ENCODE measurements around the gene NFYA.

NFYA gene

DNA sequence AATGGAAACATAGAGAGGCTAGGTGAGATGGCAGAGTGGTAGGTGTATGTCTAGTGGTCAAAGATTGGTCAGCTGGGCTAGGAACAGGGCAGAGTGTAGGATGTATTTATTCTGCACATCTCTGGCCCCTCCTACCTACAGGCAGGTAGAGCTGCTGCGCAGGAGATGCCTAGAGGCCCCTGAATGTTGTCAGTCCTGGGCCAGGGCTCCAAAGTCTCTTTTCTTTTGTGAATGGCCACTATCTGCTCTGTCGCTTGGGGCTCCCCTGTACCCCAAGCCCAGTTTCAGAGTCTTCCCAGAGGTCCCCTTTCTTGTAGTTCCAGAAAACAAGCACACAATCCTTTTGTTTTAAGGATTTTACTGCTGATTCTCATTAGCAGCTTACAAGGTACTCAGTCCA, 25.5 kb upstream of the NFYA start:
- DNase-seq = no peak

DNA sequence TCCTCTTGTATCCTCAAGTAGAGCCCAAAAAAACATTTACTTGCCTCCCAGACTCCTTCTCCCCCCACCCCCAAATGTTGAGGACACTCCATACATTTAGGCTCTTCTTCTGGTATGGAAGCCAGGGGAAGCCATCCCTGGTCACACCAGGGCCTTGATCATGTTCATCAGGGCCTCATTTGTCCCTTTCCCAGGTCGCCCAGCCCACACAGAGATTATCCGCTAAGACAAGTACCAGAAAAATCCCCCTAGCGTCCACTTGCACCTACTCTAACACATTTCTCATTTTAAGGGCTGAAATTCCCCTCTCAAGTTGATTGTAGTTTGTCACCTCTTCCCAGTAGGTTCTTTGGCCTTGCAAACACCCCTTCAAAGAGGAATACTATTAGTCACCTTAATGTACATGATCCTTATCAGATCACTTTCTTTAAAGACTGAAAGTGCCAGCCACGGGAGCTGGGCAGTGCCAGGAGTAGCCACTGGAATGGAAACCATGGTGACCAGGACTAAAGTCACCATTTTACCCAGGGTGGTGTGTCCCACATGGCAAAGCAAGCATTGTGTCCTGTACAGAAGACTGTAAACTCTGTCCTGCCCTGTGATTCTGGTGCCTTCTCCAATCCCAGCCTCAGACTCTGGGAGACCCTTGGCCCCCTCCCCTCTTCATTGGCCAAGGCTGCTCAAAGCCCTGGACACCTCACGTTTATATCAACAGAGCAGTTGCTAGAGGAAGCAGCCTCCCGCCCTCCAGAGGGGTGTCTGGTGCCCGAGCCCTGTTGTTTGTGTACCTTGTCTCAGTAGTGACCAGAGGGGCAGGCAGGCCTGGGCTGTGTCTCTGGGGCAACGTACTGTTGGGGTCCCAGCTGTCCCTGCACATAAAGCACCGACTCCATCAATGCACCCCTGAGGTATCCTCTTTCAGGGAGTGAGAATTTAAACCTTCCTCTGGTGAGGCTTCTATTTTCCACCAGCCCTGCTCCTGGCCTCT, 24.7 kb upstream of the NFYA start:
- DNase-seq = no peak

DNA sequence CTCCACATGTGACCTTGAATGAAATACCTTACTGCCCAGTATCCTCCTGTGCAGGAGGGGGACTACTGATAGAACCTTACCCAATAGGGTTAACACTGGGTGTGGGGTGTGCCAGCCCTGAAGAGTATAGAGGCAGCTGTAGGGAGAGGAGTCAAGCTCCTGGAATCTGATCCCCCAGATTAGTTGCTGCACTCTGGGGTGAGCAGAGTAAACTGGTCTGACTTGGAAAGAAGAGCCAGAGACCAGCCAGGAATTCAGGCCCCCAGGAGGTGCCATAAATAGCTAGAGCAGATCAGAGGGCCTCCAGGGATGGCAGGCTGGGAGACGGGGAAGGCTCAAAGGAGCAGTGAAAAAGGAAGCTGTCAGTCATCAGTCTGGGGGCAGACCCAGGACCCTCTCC, 23.3 kb upstream of the NFYA start:
- no peak for DNase-seq

DNA sequence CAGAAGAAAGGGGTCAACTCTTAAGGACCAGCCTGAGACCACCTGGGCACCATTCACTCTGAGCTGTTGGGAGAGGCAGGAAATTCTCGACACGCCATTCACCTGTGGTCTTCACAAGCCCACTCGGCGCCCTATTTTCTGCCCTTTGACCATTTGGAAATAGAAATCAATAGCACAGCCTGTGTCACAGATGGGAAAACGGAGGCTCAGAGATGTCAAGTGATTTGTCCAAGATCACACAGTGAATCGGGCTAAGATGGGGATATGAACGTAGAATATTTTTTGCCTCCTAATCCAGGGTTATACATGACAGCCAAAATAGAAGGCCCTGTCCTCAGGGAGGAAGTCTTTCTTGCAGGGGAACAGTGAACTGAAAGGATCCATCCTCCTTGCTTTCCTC, 22.8 kb upstream of the NFYA start:
- DNase-seq = no peak

DNA sequence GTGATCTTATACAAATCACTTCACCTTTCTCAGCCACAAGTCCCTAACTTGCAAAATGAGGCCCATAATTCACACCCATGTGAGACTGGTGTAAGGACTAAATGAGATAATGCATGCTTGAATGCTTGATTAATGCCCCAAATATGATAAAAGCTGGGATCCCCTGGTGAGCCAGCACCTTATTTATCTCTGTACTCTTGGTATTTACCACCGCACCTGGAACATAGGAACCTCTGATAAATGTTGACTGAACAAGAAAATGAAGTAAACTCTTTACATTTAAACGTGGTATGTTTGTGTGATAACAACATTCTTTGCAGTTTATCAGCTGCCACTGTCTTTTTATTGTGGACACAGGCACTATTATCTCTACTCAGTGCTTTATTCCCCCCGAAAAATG, 22.2 kb upstream of the NFYA start:
- no peak for DNase-seq

DNA sequence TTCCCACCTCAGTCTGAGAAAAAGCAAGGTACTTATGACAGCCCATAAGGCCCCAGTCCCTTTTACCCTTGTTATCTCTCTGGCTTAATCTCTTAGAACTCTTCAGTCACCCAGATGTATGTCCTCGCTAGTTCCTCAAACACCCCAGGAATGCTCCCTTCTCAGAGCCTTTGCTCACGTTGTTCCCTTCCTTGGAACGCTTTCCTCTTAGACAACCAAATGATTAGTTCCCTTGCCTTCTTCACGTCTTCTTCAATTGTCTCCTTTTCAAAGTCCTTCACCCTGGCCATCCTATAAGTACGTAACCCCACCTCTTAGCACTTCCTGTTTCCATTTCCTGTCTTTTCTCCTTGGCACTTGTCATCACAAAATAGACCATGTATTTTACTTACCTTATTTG, 20.9 kb upstream of the NFYA start:
- DNase-seq = peak; percentile 14

DNA sequence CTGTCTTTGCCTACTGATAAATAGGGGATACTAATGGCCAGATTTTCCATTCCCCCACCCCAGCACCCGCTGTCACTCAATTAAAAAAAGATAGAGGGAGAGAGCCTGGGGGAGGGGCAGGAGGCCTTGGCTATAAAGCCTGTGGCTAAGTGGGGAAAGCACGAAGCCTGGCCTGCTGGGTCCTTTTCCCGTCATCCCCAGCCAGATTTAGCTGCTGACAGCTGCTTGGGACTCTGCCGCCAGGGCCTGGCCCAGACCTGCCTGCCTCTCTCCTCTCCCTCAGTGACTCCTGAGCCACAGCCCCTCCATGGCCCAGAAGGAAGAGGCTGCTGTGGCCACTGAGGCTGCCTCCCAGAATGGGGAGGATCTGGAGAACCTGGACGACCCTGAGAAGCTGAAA, 19.7 kb upstream of the NFYA start, which contains the start of gene APOBEC2:
TSS of gene APOBEC2 (plus strand) at position 162 of the 400 bp plus-strand sequence. CDS start at position 308, 146 bp downstream.
- DNase-seq = no peak

DNA sequence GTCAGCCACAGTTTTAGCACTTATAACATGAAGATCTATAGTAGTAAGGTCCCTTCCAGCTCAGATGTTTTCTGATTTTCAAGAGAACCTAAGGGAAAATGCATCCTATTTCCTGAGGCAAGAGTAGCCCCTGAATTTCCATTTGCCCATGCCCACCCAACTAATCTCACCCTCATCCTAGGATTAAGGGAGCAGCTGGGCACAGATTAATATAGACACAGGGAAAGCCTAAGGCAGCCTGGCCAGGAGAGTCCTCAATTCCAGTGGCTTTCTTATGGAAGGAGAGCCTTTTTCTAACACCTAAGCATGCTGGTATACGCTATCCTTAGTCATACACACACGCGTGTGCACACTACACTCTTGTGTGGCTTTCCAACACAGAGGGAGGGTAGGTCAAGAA, 18.3 kb upstream of the NFYA start:
- no peak for DNase-seq

DNA sequence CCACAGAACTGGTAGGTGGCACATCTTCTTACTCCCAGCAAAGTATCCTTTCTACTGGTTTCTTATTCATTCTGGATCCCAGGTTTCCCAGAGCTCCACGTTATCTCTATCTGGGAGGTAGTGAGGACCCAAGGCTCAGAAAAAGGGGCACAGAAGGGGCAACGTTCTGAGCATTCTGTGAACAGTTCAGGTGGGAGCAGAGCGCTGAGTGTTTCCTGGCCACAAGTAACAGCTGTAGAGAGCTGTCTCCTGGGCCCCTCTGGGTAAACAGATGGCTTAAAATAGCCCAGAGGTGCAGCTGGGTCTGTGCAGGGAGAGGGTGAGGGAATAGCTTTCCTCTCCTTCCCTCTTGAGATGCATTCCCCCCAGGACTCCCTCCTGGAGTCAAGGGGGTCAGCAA, 17.6 kb upstream of the NFYA start:
- DNase-seq = no peak

DNA sequence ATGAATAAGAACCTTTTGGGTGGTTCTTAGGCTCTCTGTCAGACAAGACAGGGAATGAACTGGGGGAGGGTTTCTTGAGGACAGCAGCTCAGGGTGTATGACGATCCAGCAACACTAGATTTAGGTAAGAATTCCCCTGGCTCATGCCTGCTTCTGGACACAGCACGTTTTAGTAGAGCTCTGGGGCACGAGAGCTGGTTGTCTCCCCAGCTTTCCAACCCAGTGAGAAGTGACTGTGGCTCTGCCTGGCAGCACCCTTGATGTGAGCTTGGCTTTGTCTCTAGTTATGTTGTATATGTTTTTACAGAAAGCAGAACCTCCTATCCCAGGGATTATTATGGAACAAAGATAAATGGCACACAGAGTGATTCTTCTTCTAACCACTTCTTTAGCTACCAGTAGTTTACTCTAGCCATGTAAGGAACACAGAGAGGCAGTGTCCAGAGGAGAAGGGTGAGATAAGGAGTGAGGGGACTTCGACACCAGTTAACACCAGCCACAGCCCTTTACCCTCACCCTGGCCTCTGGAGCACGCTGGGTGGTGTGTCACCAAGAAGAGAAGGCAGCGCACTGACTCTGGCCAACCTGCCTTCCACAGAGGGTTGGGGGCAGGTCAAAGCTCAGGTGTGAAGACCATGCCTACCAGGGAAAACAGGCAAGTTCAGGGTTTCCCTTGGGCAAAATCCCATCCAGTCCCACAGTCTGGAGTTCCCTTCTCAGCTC, 15.8 kb upstream of the NFYA start:
- no peak for DNase-seq

DNA sequence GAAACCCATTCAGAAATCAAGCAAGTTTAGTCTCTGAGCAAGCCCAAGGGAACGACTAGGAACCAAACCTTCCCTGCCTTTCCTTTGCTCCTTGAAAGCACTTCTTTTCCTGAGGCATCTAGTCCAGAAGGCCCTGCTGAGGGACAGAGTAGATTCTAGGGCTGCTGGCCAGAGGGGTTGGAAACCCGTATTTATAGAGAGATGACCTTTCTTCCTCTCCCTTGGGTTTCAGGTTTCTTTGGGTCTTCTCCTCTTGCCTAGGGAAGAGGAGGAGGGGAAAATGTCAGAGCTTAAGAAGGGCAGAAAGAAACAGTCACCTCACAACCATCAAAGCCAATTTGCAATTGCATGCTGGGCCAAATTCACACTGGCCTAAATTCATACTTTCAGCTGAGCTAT, 14.0 kb upstream of the NFYA start:
- DNase-seq = no peak

DNA sequence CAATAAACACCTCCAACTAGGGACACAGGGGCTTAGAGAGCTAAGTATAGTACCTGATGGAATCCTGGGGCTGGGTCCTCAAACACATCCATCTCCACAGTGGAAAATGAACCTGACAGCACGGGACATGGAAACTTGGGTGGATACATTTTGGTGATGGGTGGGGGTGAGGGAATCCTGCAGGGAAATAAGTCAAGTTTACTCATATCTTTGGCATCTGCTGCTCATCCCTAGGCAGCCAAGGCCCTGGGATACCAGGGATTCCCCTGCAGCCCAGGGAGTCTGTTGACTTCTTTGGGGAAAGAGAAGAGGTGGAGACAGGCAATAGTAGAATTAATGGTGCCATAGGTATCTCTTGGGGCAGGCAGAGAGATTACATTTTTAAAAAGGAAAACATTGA, 13.2 kb upstream of the NFYA start:
- no peak for DNase-seq

DNA sequence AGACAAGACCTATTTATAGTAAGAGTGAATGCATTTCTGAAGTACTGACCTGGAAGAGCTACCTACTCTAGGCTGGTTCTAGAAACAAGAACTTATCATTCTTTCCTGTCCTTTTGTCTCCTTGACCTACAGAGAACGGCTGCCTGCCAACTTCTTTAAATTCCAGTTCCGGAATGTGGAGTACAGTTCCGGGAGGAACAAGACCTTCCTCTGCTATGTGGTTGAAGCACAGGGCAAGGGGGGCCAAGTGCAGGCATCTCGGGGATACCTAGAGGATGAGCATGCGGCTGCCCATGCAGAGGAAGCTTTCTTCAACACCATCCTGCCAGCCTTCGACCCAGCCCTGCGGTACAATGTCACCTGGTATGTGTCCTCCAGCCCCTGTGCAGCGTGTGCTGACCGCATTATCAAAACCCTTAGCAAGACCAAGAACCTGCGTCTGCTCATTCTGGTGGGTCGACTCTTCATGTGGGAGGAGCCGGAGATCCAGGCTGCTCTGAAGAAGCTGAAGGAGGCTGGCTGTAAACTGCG, 11.5 kb upstream of the NFYA start:
- no peak for DNase-seq

DNA sequence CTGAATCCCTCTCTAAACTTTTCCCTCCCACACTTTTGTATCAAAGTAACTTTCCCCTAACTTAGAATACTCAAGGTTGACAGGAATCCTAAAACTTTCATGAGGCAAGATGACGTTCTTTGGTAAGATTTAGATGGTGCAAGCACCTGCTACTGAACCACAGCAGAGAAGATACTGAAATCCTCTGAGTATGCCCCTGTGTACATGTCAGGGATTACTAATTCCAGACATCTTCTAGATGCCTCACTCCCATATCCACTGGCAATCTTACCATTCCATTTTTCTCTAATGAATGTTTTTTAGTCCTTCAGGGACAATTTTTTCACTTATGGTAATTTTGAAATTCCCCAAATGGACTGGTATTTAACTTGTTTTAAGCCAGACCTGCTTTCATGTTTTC, 10.7 kb upstream of the NFYA start:
- DNase-seq = no peak

DNA sequence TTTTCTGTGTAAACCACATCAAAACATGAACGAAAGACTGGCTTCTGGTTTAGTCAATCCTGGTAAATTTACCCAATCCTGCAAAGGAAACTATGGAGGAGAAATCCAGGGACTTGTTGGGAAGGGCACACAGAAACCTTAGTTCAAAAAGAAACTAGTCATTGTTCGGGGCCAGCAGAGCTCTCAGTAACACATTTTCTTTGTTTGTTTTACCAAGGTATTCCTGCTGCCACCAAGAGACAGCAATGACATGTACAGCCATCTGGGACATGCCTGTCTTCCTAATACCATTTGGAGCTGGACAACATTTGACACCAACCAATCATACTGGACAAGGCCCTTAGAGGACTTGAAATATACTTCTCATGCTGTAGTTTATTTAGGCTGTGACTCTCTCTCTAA, 8.9 kb upstream of the NFYA start:
- no peak for DNase-seq

DNA sequence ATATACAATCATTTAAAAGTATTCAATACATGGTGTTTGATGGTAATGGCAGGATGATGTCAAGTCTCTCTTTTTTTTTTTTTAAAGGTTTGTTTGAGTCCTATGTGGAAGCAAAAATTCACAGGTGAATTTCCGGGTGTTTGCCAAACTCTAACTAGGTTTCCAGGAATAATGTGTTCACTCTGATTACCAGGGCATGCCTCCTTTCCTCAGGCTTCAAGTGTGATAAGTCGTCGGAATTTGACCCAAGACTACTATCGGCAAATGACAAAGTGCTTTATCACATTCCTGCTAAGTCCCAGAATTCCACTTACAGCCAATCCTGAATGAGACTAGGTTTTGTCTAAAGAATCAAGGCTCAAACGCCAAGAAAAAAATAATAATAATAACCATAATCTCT, 7.9 kb upstream of the NFYA start:
- no peak for DNase-seq

DNA sequence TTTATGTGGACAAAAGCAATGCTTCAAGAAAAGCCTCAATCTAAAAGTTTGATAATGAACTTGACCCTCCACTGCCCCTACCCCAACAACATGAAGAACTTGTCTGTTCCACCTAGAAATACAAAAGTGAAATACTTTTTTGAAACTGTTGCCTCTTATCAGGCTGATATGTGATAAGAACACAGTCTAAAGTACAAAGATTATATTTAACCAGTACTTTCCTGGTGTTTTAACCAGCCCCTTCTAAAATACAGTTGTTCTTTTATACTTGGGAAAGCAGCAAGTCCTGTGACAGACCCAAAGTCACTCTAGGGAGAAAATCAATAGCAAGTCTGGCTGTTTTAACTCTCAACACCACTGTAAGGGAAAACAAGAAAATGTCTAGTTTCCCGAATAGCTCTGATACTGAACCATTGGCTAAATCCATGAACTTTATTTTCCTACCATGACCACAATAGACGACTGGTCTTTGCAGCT, 7.2 kb upstream of the NFYA start:
- DNase-seq = no peak

DNA sequence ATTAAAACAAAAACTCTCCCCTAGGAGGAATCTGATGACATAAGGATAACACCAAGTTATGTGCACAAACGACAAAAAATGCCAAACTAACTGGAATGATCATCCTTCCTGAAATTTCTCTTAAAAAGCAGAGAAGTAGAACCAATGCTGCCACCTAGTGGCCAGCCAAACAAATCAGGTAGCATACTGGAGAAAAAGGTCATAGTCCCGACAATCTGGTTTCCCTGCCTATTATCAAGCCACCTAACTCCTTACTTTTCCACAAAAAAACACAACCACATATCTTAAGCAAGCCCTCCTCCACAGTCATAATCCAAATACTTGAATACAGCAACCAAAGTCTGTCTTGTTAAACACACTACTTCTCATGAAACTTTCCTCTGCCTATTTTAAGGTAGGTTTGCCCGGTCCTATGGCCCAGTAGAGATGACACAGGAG, 5.9 kb upstream of the NFYA start:
- DNase-seq = peak; percentile 68

DNA sequence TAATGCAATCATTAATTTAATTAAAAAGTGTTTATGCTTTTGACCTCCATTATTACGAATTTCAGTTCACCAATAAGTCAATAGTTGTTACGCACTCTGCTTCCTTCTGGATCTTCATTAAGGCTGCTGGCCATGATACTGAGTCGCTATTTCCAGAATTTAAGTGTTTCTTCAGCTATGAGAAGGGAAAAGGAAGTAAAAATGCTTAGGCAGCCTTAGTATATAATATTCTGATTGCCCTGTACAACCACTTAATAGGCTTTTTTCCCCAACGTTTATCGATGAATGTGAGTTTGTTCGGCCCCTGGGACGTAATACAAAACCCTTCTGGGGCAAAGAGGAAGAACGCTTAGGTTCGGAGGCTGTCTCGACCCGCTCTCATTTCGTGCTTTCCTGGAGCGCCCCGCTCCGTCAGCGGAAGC, 1.3 kb upstream of the NFYA start:
- DNase-seq = no peak

DNA sequence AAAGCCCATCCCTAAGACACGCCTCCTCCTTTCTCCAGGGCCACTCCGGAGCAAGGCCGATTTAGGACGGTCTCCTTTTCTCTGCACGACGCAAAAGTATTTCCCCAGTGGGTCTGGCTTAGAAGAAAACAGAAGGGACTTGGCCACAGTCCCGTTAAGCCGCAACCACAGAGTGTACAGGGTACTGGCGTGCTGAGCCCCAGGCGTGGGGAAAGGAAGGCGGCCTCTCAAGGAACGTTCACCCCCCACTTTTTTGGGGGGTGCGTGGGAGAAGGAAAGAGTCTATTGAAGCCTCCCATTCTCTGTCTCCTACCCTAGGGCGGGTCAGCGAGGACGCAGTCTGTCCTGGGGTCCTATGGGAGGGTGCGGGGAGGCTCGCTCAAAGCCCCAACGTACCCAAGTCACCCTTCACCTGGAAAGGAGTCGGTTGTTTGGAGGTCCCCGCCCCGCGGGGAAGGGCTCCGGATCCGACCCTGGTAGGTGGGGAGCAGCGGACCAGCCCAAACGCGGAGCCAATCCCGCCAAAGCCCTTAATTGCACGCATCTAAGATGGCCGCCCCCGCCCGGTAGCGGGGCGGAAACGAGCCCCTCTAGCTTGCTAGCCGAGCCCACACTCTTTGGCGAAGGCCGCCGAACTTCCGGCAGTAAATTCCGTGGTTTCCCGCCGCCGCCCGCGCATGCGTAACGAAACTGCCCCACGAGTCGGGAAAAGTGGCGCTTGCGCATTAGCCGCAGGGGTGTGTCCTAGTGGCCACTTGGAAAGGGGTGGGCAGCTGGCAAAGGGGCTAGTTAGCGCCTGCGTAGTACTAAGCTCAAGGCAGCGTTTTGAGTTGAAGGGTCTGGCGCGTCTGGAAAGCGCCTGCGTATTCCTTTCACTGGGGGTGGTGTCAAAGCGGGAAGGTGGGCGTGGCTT, 595 bp upstream of the NFYA start, which contains the start of gene OARD1:
TSS of gene OARD1 (minus strand) at position 434 of the 913 bp plus-strand sequence. CDS start 722 bp downstream, outside the sequence.
- DNase-seq = peak; percentile 100

DNA sequence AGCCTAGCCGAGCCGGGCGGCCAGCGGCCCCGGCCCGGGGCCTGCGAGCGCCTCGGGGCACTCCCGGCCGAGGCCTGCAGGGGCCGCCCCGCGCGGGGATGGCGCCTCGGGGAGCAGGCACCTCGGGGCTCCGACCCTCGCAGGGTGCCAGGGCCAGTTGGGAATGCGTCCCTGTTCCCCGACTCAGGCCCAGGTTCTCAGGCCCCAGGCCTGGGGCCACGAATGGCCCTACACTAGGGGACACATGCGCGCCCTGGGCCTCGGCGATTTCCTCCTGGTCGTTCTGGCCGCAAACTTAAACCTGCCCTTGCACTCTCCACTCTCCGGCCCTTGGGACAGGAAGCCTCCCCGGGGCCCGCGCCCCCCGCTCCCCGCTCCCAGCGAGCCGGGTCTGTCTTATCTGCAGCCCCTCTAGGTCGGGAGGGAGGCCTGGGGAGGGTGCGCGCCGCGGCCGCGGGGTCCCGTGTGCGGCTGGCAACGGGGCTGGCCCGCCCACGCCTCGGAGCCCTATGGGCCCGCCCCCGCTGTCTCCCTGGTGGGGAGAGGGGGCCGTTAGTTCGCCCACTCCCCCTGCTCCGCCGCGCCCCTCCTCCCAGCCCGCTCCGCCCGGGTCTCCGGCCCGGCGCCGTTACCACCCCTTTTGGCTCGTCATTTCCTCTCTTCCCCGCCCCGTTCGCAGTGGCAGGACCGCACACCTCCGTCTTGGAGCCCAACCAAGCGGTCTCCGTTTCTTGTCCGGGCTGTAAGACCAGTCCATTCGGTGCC, 611 bp downstream of the NFYA start:
- DNase-seq = peak; percentile 91

Data from CD4-positive, alpha-beta T cell treated with Interleukin-17A for 1 hour (primary cell).